Bone marrow (tissue), 2 donors: ENCODE measurements around the gene GASK1B.

Experiments
- DNase-seq, 2 donors: peaks; one replicate each; lab custom pipeline; 2025; lab: John Stamatoyannopoulos, UW

GASK1B gene

GRCh38 chr4:158146736-158147135 lies 26.1 kb downstream of the GASK1B start:
- no peak for DNase-seq

DNA sequence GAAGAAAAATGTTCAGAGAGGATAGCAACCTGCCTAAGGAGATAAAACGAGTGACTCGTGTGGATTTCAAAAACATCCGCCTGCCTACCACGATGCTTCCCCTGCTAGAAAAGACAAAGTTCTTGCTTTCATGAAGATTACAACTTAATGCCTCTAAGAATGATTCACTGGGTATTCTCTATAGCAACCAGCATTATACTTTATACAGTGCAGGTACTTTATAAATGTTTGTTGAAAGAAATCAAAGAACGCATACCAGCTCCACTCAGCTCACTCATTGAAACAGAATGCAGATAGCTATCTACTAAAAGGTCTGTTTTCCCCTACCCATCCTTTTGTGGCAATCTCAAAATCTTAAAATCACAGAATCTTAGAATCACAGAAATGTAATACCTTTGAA lies 33.7 kb downstream of the GASK1B start:
- no peak for DNase-seq

GRCh38 chr4:158134222-158134621 lies 38.6 kb downstream of the GASK1B start:
- no peak for DNase-seq

GRCh38 chr4:158133551-158133950 lies 39.3 kb downstream of the GASK1B start:
- DNase-seq: no peak

DNA sequence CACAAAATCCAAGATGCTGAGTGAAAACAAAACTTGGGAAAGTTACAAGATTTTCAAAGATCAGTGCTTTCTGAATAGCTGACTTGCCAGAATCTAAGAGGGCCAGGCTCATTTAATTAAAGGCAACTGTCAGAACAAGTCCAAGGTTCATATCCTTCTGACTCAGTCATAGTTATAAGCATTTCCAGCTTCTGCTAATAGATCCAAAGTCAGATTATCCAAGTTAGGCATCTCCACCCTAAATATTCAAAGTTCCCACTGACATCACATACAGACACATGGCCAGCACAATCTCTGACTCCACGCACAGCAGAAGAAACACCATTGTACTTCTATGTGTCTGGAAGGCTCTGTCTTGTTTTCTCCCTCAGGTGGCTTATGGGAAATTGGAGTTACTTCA lies 41.8 kb downstream of the GASK1B start:
- no peak for DNase-seq

GRCh38 chr4:158130204-158130603 lies 42.6 kb downstream of the GASK1B start:
- no peak for DNase-seq

DNA sequence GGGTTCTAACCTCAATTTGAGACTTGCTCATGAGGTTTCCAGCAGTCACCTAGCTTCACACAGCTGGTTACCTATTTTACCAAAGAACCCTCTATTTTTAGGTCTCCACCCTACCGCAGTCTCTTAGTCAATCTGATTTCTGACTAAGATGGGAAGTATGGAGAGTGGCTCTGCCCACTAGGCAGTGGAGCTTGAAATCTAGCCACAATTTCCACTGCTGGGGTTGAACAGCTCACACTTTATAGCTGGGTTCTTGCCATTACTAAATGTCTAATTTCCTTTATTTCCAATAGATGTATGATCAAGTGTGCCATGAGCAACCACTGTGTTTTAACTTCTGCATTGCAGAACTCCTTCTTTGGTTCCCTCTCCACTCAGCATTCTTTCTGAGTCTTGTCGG lies 43.1 kb downstream of the GASK1B start:
- no peak for DNase-seq

DNA sequence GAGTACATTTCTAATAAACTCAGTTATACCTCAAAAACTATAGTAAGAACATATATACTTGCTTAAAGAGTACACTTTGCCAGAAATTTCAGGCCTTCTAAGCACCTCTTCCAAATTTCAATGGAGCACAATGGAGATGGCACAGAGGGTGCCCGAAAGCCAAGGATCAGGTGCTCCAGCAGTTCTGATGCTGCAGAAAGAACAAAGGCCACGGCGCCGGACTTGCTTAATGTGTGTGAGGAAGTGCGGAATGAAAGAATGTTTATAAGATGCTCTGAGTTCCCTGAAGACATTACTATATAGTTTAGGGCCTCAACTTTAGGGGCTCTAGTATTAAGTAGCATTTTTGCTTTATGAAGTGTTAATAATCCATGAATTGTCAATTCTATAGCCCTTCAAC lies 44.3 kb downstream of the GASK1B start:
- no peak for DNase-seq

- no peak for DNase-seq
These were observed 47.5 kb downstream of the GASK1B start for GRCh38 chr4:158125310-158125709.
